HG03108 (cell line): ENCODE data around the gene WNT3A.

Experiments
- ATAC-seq: cut with Tn5 transposase; IDR thresholded peaks from one replicate; pipeline ENCODE4 v1.9.1; 2021; ENCODE audit warnings: moderate library complexity; ENCODE audit not compliant: unreplicated experiment

WNT3A gene

GRCh38 chr1:228066891-228067654 is 60.3 kb downstream of the WNT3A start:
- no peak for ATAC-seq

GRCh38 chr1:228068359-228068758 is 61.6 kb downstream of the WNT3A start:
- no peak for ATAC-seq

- no peak for ATAC-seq
These were observed 63.4 kb downstream of the WNT3A start for GRCh38 chr1:228070173-228070572.

GRCh38 chr1:228070851-228071250 is 64.1 kb downstream of the WNT3A start:
- ATAC-seq, result no peak

- no peak for ATAC-seq
These were observed 65.2 kb downstream of the WNT3A start for GRCh38 chr1:228071839-228072657.

- no peak for ATAC-seq
These were observed 65.9 kb downstream of the WNT3A start for GRCh38 chr1:228072658-228073043.

- ATAC-seq, result no peak
These were observed 66.5 kb downstream of the WNT3A start for GRCh38 chr1:228073061-228073856.

GRCh38 chr1:228073857-228074545 is 67.2 kb downstream of the WNT3A start:
- no peak for ATAC-seq

- no peak for ATAC-seq
These were observed 68.3 kb downstream of the WNT3A start for GRCh38 chr1:228074954-228075730.

- ATAC-seq, result no peak
These were observed 69.0 kb downstream of the WNT3A start for GRCh38 chr1:228075801-228076271.

GRCh38 chr1:228076796-228077430 is 70.1 kb downstream of the WNT3A start:
- no peak for ATAC-seq

GRCh38 chr1:228077565-228078330 is 71.0 kb downstream of the WNT3A start:
- ATAC-seq, result no peak

GRCh38 chr1:228079013-228079412 is 72.2 kb downstream of the WNT3A start:
- ATAC-seq, result no peak

- no peak for ATAC-seq
These were observed 72.9 kb downstream of the WNT3A start for GRCh38 chr1:228079601-228080263.

- ATAC-seq, result no peak
These were observed 74.3 kb downstream of the WNT3A start for GRCh38 chr1:228081144-228081543.

GRCh38 chr1:228081578-228082213 is 74.9 kb downstream of the WNT3A start:
- peak; percentile 5 for ATAC-seq

GRCh38 chr1:228082214-228082917 is 75.6 kb downstream of the WNT3A start, which contains the start of gene ARF1:
ARF1 (plus strand) TSS chr1:228082708; CDS start chr1:228097115, 14,407 bp downstream.
- ATAC-seq, result peak; percentile 71
